Fibroblast of lung (primary cell): ENCODE data around the gene SLX9. TPM values are rescaled to one million over a fixed set of nuclear protein-coding genes. Genes with fewer than 3 reads are reported as not detected.
A peak's percentile ranks its signal among the peaks of the same experiment; 100 is the strongest.

ENCODE experiments used
- DNase-seq, 2 donors: peaks; one replicate each; pipeline versions ENCODE4 v3.0.0 to v3.0.0-alpha.2; 2010; ENCODE audit warnings: low read depth in 2 of 2
- H2AFZ ChIP-seq: 2 replicates; pipeline ENCODE4 v1.5.1; 2012; ENCODE audit warnings: low read length, control low read depth, inconsistent platforms
- H3K27ac ChIP-seq: 2 replicates; pipeline ENCODE4 v1.5.1; 2011; ENCODE audit warnings: low read length, control low read depth; ENCODE audit not compliant: insufficient read depth
- H3K27me3 ChIP-seq: 2 replicates; pipeline ENCODE4 v1.5.1; 2011; ENCODE audit warnings: mild to moderate bottlenecking, low read length; ENCODE audit not compliant: control insufficient read depth, insufficient read depth
- H3K36me3 ChIP-seq: 2 replicates; pipeline ENCODE4 v1.5.1; 2011; ENCODE audit warnings: low read length; ENCODE audit not compliant: control insufficient read depth, insufficient read depth
- H3K4me1 ChIP-seq: 2 replicates; pipeline ENCODE4 v1.5.1; 2011; ENCODE audit warnings: low read length; ENCODE audit not compliant: control insufficient read depth, insufficient read depth; ENCODE audit errors: extremely low read depth
- H3K4me2 ChIP-seq: 2 replicates; pipeline ENCODE4 v1.5.1; 2011; ENCODE audit warnings: low read length, control low read depth; ENCODE audit not compliant: insufficient read depth; ENCODE audit errors: extremely low read depth
- H3K4me3 ChIP-seq, 4 experiments: fragments of 200-600 bp in 1 of 4; sonication (generic) in 1 of 4; replicated peaks in 1 of 4; 2 replicates each; pipeline ENCODE4 v1.5.1; 2011 to 2016; ENCODE audit warnings: low read length in 4 of 4, low read depth in 3 of 4, mild to moderate bottlenecking in 3 of 4, control low read depth in 2 of 4, inconsistent platforms in 1 of 4, mixed read lengths in 1 of 4; ENCODE audit not compliant: insufficient read depth in 1 of 4; ENCODE audit errors: control extremely low read depth in 1 of 4
- H3K79me2 ChIP-seq: 2 replicates; pipeline ENCODE4 v1.5.1; 2012; ENCODE audit warnings: mild to moderate bottlenecking, low read length, inconsistent platforms; ENCODE audit not compliant: control insufficient read depth, insufficient read depth
- H3K9ac ChIP-seq: 2 replicates; pipeline ENCODE4 v1.5.1; 2011; ENCODE audit warnings: mild to moderate bottlenecking, low read length, control low read depth; ENCODE audit not compliant: insufficient read depth
- H3K9me3 ChIP-seq: 2 replicates; pipeline ENCODE4 v1.5.1; 2012; ENCODE audit warnings: low read depth, low read length; ENCODE audit not compliant: control insufficient read depth, insufficient read depth
- H4K20me1 ChIP-seq: 2 replicates; pipeline ENCODE4 v1.5.1; 2011; ENCODE audit warnings: low read length; ENCODE audit not compliant: control insufficient read depth, insufficient read depth; ENCODE audit errors: extremely low read depth
- EZH2 ChIP-seq: IDR thresholded peaks from 2 replicates; pipeline ENCODE4 v1.5.1; 2012; ENCODE audit warnings: low read length, control low read depth, mild to moderate bottlenecking; ENCODE audit errors: missing control alignments
- polyA plus RNA-seq, 2 donors: library from polyadenylated mRNA; depleted of rRNA in 1 of 2; stranded (reverse) in 1 of 2; unstranded in 1 of 2; fragments of >200 nt; gene quantifications; 2 replicates each; pipeline ENCODE4 v1.2.1, GENCODE V29; 2011 to 2012; ENCODE audit warnings: missing spikeins in 1 of 2
- total RNA-seq: library from RNA; depleted of rRNA; stranded (reverse); fragments of >200 nt; gene quantifications from 2 replicates; pipeline ENCODE4 v1.2.1, GENCODE V29; 2014
- TF ChIP-seq, protein P1 (sequence below), 2 donors: IDR thresholded peaks in 1 of 2; conservative IDR thresholded peaks in 1 of 2; 1 replicate in 1 of 2; 2 replicates in 1 of 2; pipeline ENCODE4 v1.5.1; 2011 to 2012; ENCODE audit warnings: low read length in 2 of 2, control low read depth in 1 of 2, inconsistent platforms in 1 of 2, low read depth in 1 of 2, mild to moderate bottlenecking in 1 of 2

SLX9 gene
- total and polyA plus RNA-seq, 2 donors (not counting 1 experiment from before 2014, with no cell fraction given): 9.7 to 14.9 TPM

DNA sequence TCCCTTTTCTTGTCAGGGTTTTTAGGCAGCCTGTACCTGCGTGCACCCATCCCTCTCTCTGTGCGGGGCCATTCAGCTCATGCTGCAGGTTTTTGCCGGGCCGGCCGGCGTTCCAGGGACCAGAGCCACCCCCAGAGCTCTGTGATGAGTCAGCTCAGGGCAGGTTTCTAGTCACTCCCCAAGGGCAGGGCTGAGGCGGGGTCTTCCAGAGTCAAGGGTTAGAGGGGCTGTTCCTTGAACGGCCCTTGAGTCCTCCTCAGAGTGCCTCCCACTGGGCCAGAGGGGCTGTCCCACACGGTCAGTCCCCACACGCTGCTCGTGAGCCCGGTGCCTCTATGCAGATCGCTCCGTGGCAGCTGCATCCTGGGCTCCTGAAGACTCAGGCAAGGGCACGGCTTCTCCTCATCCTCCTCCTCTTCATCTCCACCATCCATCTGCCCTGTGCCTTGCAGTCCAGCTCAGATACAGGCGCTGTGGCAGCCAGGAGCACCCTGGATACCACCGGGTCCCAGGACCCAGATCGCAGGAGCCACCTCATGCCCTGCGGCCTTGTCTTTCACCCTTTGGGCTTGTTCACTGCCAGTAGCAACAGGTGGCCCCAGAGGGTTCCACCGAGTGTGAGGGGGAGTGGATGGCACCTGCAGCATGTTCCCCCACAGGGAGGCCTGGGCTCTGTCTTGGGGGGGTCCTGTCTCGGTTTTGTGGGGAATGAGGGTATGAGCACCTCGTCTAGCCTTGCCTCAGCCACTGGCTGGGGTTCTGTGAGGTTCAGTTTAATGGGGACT is 17.4 kb downstream of the SLX9 start:
- Histone ChIP-seq H3K79me2 (no peaks in the 10 kb centered on the region), H3K4me2 (no peak overlapping the region), H3K9me3 (no peaks in the 10 kb centered on the region), H3K4me3 (no peak overlapping the region), H4K20me1 (no peaks in the 10 kb centered on the region), H3K36me3 (peaks cover 6% of the 10 kb centered on the region), H3K27ac (no peak overlapping the region), H3K9ac (no peak overlapping the region), H2AFZ (no peak overlapping the region), H3K27me3 (no peaks in the 10 kb centered on the region), H3K4me1 (peaks cover 19% of the 10 kb centered on the region)
- DNase-seq: no peak
- TF ChIP-seq, protein P1, sequence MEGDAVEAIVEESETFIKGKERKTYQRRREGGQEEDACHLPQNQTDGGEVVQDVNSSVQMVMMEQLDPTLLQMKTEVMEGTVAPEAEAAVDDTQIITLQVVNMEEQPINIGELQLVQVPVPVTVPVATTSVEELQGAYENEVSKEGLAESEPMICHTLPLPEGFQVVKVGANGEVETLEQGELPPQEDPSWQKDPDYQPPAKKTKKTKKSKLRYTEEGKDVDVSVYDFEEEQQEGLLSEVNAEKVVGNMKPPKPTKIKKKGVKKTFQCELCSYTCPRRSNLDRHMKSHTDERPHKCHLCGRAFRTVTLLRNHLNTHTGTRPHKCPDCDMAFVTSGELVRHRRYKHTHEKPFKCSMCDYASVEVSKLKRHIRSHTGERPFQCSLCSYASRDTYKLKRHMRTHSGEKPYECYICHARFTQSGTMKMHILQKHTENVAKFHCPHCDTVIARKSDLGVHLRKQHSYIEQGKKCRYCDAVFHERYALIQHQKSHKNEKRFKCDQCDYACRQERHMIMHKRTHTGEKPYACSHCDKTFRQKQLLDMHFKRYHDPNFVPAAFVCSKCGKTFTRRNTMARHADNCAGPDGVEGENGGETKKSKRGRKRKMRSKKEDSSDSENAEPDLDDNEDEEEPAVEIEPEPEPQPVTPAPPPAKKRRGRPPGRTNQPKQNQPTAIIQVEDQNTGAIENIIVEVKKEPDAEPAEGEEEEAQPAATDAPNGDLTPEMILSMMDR (conservative IDR thresholded peaks at IDR 0.05 in 1 of 2, IDR thresholded peaks at IDR 0.05 in 1 of 2; ENCODE audit: low read depth in 1 of 2, low read length in 2 of 2): no peak
- TF ChIP-seq EZH2: no peak

DNA sequence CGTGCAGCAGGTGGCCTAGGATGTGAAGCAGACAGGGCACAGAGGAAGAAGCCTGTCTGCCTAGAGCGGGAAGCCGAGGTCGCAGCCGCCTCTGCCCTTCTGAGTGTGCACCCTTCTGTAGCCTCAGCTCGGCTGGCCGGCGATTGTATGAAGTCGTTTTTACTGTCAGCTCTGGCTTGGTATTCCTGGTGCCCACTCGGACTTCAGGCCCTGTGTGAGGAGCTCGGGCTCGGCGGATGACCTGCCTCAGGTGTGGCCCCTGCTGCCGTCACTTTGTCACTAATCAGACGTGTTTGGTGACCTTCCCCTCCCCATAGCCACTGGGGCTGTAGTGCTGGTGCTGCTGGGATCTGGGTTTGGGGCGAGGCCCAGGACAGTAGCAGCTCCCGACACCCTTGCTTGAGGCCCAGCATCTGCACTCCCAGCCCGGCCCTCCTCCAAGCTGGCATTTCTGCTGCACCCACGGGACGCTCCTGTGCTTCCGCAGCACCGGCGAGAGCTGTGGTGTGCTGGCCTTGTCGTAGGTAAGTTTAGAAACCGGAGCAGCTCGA is 18.1 kb downstream of the SLX9 start:
- Histone ChIP-seq H3K79me2 (no peaks in the 10 kb centered on the region), H3K4me3 (no peak overlapping the region), H2AFZ (no peak overlapping the region), H3K4me1 (peaks cover 20% of the 10 kb centered on the region), H3K9me3 (no peaks in the 10 kb centered on the region), H3K9ac (peak overlapping the region; percentile 33), H4K20me1 (no peaks in the 10 kb centered on the region), H3K4me2 (no peak overlapping the region), H3K36me3 (peaks cover 6% of the 10 kb centered on the region), H3K27me3 (no peaks in the 10 kb centered on the region), H3K27ac (peak overlapping the region; percentile 42)
- TF ChIP-seq EZH2: no peak
- TF ChIP-seq, protein P1 (conservative IDR thresholded peaks at IDR 0.05 in 1 of 2, IDR thresholded peaks at IDR 0.05 in 1 of 2; ENCODE audit: low read depth in 1 of 2, low read length in 2 of 2): no peak
- no peak for DNase-seq

DNA sequence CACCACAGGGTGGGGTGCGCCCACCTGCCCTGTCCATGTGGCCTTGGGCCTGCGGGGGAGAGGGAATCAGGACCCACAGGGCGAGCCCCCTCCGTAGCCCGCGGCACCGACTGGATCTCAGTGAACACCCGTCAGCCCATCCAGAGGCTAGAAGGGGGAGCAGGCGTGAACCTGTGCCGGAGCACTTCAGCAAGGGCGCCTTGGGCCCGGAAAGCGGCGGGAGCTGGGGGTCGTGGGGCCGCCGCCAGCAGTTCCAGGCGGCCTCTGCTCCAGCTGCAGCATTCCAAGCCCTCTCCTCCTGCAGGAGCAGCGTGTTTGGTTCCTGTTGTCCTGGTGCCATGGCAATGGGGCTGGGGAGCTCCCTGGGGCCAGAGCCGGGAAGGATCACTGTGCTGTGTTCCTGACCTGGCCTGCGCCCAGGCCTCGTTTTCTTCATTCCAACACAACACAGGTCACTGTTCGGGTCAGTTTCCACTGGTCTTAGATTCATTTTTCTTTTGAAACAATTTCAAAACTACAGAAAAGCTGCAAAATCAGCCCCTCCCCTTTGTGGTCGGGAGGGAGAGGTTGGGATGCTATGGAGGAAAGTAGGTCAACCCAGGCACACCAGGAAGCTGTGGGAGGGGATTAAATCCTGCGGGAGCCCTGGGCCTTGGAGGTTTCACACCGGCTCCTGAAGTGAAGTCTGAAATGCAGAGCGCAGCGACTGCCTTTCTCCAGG is 18.8 kb downstream of the SLX9 start:
- Histone ChIP-seq H3K4me1 (peaks cover 20% of the 10 kb centered on the region), H3K9me3 (no peaks in the 10 kb centered on the region), H3K9ac (peak overlapping the region; percentile 33), H4K20me1 (peaks cover 1% of the 10 kb centered on the region), H3K27me3 (no peaks in the 10 kb centered on the region), H3K27ac (peak overlapping the region; percentile 42), H3K36me3 (peaks cover 6% of the 10 kb centered on the region), H3K4me2 (peak overlapping the region; percentile 7), H2AFZ (no peak overlapping the region), H3K79me2 (no peaks in the 10 kb centered on the region), H3K4me3 (no peak overlapping the region)
- peak; percentile 51 to 90 for DNase-seq
- TF ChIP-seq EZH2: no peak
- TF ChIP-seq, protein P1 (conservative IDR thresholded peaks at IDR 0.05 in 1 of 2, IDR thresholded peaks at IDR 0.05 in 1 of 2; ENCODE audit: low read depth in 1 of 2, low read length in 2 of 2): no peak
